Measurements from ENCODE around the gene HDAC7.

Gene HDAC7

GRCh38 chr12:47794679-47795078 is 25.0 kb downstream of the HDAC7 start:
- no peak for DNase-seq (ENCODE audit: low read depth in 3 of 3)

DNA sequence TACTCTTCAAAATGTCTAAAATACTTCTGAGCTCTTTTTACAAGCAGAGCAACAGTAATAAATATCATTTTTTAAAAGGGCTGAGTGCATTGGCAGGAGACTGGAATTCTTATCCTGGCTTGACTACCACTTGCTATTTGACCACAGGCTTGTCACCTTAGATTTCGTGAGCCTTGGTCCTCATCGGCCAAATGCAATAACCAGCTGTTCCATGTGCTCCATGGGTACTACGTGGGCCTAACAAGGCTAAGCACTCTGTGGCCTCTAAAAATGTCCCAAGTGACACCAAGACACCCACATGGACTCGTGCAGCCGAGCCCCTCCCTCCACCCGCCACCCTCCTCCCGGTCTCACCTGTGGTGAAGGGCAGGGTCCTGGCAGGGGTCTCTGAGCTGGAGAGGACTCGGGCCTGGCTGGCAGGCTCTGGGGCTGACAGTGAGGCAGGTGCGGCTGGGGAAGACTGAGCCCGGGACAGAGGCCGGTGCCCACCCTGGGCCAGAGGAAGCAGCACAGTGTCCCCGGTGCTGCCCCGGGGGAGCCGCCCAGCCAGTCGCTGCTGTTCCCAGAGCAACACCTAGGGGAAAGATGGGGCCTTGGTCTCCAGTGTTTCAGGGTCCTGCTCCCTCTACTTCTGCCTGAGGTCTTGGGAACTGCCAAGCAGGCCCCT is 26.6 kb downstream of the HDAC7 start:
- DNase-seq (ENCODE audit: low read depth in 3 of 3): no peak

DNA sequence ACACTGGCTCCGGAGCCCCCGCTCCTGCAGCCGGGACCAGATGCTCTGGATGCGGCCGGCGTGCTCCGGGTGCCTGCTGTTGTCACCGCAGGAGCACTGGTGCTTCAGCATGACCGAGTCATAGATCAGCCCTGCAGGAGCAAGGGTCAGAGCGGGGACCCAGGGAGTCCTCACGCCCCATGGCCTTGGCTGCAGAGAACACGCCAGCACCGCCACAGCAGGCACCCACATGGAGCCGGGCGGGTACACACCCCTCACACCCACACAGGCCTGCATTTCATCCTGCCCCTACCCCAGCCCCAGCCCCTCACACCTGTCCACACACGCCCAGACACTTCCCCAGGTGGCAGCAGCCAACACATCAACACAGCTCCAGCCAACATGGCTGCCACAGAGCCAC is 27.8 kb downstream of the HDAC7 start:
- DNase-seq (ENCODE audit: low read depth in 3 of 3): no peak

GRCh38 chr12:47791351-47791746 is 28.4 kb downstream of the HDAC7 start:
- DNase-seq (ENCODE audit: low read depth in 3 of 3): no peak

GRCh38 chr12:47790676-47791350 is 28.9 kb downstream of the HDAC7 start:
- DNase-seq (ENCODE audit: low read depth in 3 of 3): no peak

GRCh38 chr12:47789712-47790489 is 29.8 kb downstream of the HDAC7 start:
- no peak for DNase-seq (ENCODE audit: low read depth in 3 of 3)

- no peak for DNase-seq (ENCODE audit: low read depth in 3 of 3)
Observed at GRCh38 chr12:47789141-47789540, 30.6 kb downstream of the HDAC7 start.

DNA sequence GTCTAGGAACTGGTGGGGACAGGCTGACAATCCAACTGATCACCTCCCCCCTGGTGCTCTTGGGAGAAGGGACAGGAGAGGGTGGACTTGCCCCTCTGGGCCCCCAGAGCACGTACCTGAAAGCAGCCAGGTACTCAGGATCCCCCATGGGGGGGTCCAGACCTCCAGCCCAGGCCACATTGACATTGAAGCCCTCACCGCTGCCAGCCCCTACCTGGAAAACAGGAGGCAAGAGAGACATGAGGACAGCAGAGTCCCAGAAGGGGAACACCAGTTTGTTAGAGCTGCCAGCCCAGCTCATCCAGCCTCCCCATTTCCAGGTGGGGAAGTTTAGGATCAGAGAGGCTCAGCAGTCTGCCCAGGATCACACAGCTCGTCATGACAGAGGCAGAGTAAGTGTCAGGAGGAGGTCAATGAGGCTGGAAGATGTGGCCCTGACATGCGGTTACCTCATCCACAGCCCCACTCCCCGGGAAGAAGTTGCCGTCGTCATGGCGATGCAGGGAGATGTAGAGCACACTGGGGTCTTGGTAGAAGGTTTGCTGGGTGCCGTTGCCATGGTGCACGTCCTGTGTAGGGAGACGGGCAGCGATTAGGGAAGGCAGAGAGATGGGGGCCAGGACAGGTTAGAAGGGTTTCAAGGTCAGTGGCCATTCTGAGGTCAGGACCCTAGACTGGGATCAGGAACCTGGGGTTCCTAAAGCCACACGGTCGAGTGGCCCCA is 31.9 kb downstream of the HDAC7 start:
- DNase-seq (ENCODE audit: low read depth in 3 of 3): no peak

- no peak for DNase-seq (ENCODE audit: low read depth in 3 of 3)
Observed at GRCh38 chr12:47786662-47787280, 32.9 kb downstream of the HDAC7 start.

DNA sequence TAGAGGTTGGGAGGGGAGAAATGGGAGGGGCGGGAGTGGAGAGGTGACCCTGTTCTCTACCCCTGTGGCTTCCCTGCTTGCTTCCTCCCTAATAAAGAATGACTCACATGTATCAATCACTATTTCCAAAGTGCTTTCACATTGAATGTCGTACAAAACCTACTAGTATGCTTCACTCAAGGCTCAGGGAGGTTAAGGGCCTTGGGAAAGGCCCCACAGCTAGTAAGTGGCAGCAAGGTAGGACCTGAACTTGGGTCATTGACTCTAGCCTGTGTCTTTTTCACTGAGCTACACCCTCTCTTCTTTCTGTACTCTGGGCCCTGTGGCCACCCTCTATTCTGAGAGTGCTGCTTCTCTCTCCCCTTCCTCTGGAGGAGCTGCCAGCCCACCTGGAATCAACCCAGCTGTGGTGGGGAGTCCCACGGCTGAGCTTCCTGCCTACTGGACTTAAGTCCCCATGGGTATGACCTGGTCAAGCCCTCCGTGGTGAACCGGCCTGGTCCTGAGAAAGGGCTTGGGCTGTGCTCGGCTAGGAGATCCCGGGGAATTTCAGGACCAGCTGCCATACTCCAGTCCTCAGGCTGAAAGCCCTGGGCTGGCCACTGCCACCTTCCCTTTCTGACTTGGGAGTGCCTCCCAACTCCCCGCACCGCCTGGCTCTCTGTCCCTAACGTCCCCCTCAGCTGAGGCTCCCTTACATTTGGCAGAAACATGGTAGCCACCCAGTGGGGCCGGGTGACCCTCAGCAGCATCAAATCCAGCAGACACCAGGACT is 33.6 kb downstream of the HDAC7 start:
- no peak for DNase-seq (ENCODE audit: low read depth in 3 of 3)

GRCh38 chr12:47785036-47785886 is 34.4 kb downstream of the HDAC7 start:
- no peak for DNase-seq (ENCODE audit: low read depth in 3 of 3)

DNA sequence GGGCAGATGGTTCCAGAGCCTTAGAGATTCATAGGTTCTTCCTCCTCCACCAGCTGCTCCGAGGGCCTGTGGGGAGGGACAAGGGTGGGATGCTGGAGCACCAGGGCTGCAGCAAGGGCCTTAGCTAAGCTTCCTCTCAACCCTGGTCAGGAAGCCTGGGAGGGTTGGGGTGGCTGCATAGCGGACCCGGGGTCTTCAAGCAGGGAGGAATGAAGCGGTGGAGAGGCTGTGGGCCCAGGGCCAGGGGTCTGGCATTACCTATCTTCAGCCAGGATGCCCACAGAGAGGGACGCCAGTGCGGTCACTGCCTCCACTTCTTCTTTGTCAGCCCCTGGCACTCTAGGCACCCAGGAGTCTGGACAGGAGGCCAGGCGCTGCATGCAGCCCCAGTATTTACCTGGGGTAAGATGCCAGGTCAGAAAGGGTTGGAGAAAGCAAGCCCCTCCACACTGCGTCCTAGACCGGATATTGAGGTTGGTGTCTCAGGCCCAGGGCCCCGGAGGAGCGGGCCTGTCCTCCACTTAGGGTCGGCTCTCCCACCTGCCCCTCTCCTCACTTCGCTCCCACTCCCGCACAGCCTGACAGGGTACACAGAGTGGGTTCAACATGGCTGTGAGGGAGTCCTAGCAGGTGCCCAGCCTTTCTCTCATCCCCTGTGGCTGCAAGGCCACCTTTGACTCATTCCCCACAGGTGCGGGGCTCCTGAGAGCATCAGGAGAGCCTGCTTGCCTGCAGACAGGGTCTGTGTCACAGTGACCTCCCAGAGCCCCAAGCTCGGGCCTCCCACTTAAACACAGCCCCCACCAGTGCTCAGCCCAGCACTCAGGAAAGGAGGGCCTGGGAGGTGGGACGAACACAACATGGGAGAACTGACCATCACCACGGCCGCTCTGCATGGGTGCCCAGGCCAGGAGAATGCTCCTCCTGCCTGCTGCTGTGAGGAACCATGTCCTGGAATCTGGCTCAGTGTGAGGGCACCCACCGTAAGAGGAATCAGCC is 35.6 kb downstream of the HDAC7 start:
- DNase-seq (ENCODE audit: low read depth in 3 of 3): no peak

GRCh38 chr12:47783024-47783755 is 36.5 kb downstream of the HDAC7 start:
- no peak for DNase-seq (ENCODE audit: low read depth in 3 of 3)

- no peak for DNase-seq (ENCODE audit: low read depth in 3 of 3)
Observed at GRCh38 chr12:47782372-47782770, 37.3 kb downstream of the HDAC7 start.

DNA sequence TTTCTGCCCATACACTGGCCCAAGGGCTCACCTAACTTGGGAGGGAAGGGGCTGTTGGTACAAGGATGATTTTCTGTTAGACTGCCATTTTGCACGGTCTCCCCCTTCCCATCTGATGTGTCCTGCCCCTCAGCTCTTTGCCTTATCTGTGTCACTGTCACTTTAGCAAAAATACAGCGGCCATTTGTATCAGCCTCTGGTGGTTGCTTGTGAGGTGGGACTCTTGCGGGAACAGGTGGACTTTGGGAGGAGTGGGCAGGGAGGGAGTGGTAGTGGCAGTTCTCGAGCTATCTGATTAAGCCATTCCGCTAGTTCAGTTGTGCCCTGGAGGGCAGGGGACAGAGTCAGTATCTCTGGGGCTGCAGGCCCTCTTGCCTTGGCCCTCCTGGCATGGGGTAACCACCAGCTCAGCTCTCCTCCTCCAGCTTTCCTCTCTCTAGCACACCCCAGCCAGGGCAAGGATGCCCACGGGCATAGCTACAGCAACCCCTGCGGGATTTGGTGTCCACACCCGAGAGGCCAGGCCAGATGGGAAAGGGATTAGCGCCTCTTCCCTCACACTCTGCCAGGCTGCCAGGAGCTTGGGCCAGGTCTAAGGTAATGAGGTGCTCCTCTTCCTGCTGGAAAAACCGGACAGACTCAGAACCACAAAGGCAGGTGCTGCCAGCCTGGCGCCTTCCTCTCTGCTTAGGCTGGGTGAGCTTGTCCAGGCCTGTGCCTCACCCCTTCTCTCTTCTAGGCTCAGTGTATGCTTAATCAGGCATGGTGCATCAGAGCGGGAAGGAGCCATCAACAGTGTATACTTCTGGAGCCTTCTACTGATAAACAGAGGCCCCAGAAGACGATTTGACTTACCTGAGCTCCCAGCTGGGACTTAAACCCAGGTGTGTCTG is 38.0 kb downstream of the HDAC7 start:
- DNase-seq (ENCODE audit: low read depth in 3 of 3): no peak

GRCh38 chr12:47779943-47780504 is 39.7 kb downstream of the HDAC7 start:
- DNase-seq (ENCODE audit: low read depth in 3 of 3): no peak

All from stimulated activated CD4-positive, alpha-beta T cell treated with anti-CD3 and anti-CD28 coated beads, TNF-alpha, amount 100 ng/mL, for 24 hours (primary cell).